MCF 10A (cell line): ENCODE results near the gene DHRS3. TPM values are rescaled to one million over a fixed set of nuclear protein-coding genes. Genes with fewer than 3 reads are reported as not detected.

Experiments used
- BruUV-seq: library from RNA; stranded (reverse); fragments of 400-500 nt; replicated peaks from 2 replicates; lab custom pipeline; 2021; lab: Mats Ljungman, UMichigan
- CTCF ChIA-PET: fragments of 300-600 bp; sonication (Branson Sonifier 250); formaldehyde crosslinking; extraction: SDS; loops from one replicate; lab custom pipeline; 2021; ENCODE audit warnings: antibody characterized with exemption, inconsistent platforms; lab: Yijun Ruan, JAX
- POLR2A ChIA-PET: fragments of 300-600, 350-650 bp; sonication (Branson Sonifier 250); formaldehyde crosslinking; extraction: SDS; loops from one replicate; lab custom pipeline; 2020; ENCODE audit warnings: antibody characterized with exemption, inconsistent platforms; lab: Yijun Ruan, JAX
- DNase-seq: peaks from one replicate; pipeline ENCODE4 v3.0.0-alpha.2; 2018; ENCODE audit not compliant: unreplicated experiment
- H3K27ac Mint-ChIP-seq: one replicate; pipeline ENCODE4 v1.8.0; 2022; ENCODE audit warnings: mild to moderate bottlenecking, low read depth, mixed read lengths; ENCODE audit not compliant: unreplicated experiment
- H3K27me3 Mint-ChIP-seq: one replicate; pipeline ENCODE4 v1.8.0; 2022; ENCODE audit warnings: mixed read lengths; ENCODE audit not compliant: insufficient read depth, unreplicated experiment
- H3K36me3 Mint-ChIP-seq: one replicate; pipeline ENCODE4 v1.8.0; 2022; ENCODE audit warnings: mild to moderate bottlenecking, moderate library complexity, mixed read lengths; ENCODE audit not compliant: insufficient read depth, unreplicated experiment
- H3K4me1 Mint-ChIP-seq: one replicate; pipeline ENCODE4 v1.8.0; 2022; ENCODE audit warnings: mixed read lengths; ENCODE audit not compliant: insufficient read depth, unreplicated experiment
- H3K4me3 Mint-ChIP-seq: one replicate; pipeline ENCODE4 v1.8.0; 2022; ENCODE audit warnings: mild to moderate bottlenecking, moderate library complexity, mixed read lengths; ENCODE audit not compliant: unreplicated experiment
- H3K9me3 Mint-ChIP-seq: one replicate; pipeline ENCODE4 v1.8.0; 2022; ENCODE audit warnings: mixed read lengths; ENCODE audit not compliant: unreplicated experiment
- CTCF ChIP-seq: fragments of 200-600 bp; IDR thresholded peaks from one replicate; pipeline ENCODE4 v1.8.0; 2022; ENCODE audit warnings: antibody characterized with exemption, mild to moderate bottlenecking; ENCODE audit not compliant: unreplicated experiment
- intact Hi-C: fragments of 100-400 bp; cut with micrococcal nuclease; formaldehyde crosslinking; loops from 2 replicates; pipeline ENCODE4 v1.14.1; 2022
- total RNA-seq: library from RNA; stranded (reverse); gene quantifications from 2 replicates; pipeline ENCODE4 v1.2.3, GENCODE V29; 2022

DHRS3 gene
- total RNA-seq, 1 experiment from 2014 or later, result 1.4 TPM

- intact Hi-C loops, result no loop called here
- no peak for TF ChIP-seq CTCF
Observed at GRCh38 chr1:12657060-12657884, 39.3 kb upstream of the DHRS3 start.

DNA sequence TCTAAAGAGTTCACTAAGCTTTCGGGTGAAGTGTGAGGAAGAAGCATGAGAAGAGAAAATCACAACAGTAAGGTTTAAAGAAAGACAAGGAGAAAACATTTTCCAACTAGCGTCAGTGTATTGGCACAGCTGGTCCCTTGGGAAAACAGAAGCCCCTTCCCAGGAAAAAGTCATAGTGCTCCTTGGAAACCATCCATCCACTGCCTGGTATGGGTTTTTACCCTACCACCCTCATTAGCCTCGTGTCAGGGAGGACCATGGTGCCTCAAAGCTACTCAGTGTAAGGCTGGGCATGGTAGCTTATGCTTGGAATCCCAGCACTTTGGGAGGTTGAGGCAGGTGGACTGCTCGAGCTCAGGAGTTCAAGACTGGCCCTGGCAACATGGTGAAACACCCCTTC lies 38.6 kb upstream of the DHRS3 start:
- CTCF ChIA-PET, result interaction anchor here (0.6 to 0.9 kb wide), 4 partner anchors 9 to 1850 kb away, joined by 3 to 4 read pairs (median 3); no protein-coding TSS in a partner anchor
- BruUV-seq, result no TSS peak

More at GRCh38 chr1:12657060-12657884, 39.3 kb upstream of the DHRS3 start:
- Mint-ChIP-seq H3K36me3 (no peaks in the 10 kb centered on the region), H3K4me3 (no peak overlapping the region), H3K9me3 (peaks cover 3% of the 10 kb centered on the region), H3K27me3 (peaks cover 44% of the 10 kb centered on the region), H3K27ac (no peak overlapping the region), H3K4me1 (peaks cover 5% of the 10 kb centered on the region)
- CTCF ChIA-PET, result interaction anchor here (0.6 to 2.4 kb wide), 8 partner anchors 7 to 1849 kb away, joined by 3 to 20 read pairs (median 10); no protein-coding TSS in a partner anchor
- POLR2A ChIA-PET, result no interaction called here
- no peak for DNase-seq
- no TSS peak for BruUV-seq

GRCh38 chr1:12654657-12655056 lies 36.6 kb upstream of the DHRS3 start:
- Mint-ChIP-seq H3K4me3 (no peak overlapping the region), H3K36me3 (no peaks in the 10 kb centered on the region), H3K27me3 (peaks cover 47% of the 10 kb centered on the region), H3K9me3 (peaks cover 7% of the 10 kb centered on the region), H3K27ac (no peak overlapping the region), H3K4me1 (peaks cover 5% of the 10 kb centered on the region)
- POLR2A ChIA-PET, result no interaction called here
- intact Hi-C loops, result no loop called here
- TF ChIP-seq CTCF, result no peak
- BruUV-seq, result no TSS peak
- no peak for DNase-seq
- CTCF ChIA-PET, result no interaction called here

More for the DNA sequence above, 38.6 kb upstream of the DHRS3 start:
- intact Hi-C loops, result no loop called here
- Mint-ChIP-seq H3K27ac (no peak overlapping the region), H3K9me3 (peaks cover 7% of the 10 kb centered on the region), H3K4me3 (no peak overlapping the region), H3K27me3 (peaks cover 44% of the 10 kb centered on the region), H3K4me1 (peaks cover 5% of the 10 kb centered on the region), H3K36me3 (no peaks in the 10 kb centered on the region)
- POLR2A ChIA-PET, result no interaction called here
- DNase-seq, result no peak
- no peak for TF ChIP-seq CTCF

DNA sequence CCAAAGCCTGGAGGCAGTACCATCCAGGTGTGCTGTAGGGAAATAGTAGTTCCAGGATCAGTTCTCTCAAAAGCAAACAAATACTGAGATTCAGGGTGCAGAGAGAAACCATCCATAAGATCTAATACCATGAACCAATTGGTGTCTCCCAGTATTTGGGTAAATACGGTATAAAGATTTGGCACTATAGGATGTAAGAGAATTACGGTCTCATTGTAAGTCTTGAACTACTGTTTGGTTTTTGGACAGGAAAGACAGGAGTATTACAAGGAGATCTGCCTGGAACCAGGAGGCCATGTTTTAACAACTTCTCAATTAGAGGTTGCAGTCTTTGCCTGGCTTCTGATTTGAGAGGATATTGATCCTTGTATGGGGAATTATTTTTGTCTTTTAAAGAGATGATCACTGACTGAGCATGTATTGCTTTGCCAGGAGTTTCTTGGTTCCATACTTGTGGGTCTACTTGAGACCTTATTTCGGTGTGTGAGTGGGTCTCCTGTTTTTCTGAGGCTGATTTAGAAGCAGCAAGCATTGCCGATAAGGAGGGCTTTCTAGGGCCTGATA lies 36.1 kb upstream of the DHRS3 start:
- ChIA-PET CTCF (no interaction called here), POLR2A (no interaction called here)
- peaks cover 5% of the 10 kb centered on the region for H3K4me1 Mint-ChIP-seq
- no peak for TF ChIP-seq CTCF
- DNase-seq, result no peak
- BruUV-seq, result no TSS peak
- intact Hi-C loops, result no loop called here
- H3K9me3 Mint-ChIP-seq, result peaks cover 7% of the 10 kb centered on the region
- no peak overlapping the region for H3K4me3 Mint-ChIP-seq
- H3K27me3 Mint-ChIP-seq, result peaks cover 53% of the 10 kb centered on the region
- no peaks in the 10 kb centered on the region for H3K36me3 Mint-ChIP-seq
- H3K27ac Mint-ChIP-seq, result no peak overlapping the region
